IMR-90 (cell line): ENCODE measurements around the gene MERTK. TPM values are rescaled to one million over a fixed set of nuclear protein-coding genes. Genes with fewer than 3 reads are reported as not detected.

ENCODE experiments used
- ATAC-seq: fragments of 200-7000 bp; cut with Tn5 transposase; 2 replicates; pipeline ENCODE4 v1.9.1; 2020; ENCODE audit warnings: low read depth, mild to moderate bottlenecking, moderate library complexity
- BruUV-seq: library from RNA; stranded (reverse); fragments of 400-500 nt; replicated peaks from 2 replicates; lab custom pipeline; 2021; lab: Mats Ljungman, UMichigan
- CTCF ChIA-PET: fragments of 300-600 bp; formaldehyde crosslinking; extraction: SDS; loops from one replicate; lab custom pipeline; 2021; ENCODE audit warnings: antibody characterized with exemption; lab: Yijun Ruan, JAX
- POLR2A ChIA-PET: fragments of 300-600 bp; sonication (Branson Sonifier 250); formaldehyde crosslinking; loops from one replicate; lab custom pipeline; 2022; ENCODE audit warnings: antibody characterized with exemption; ENCODE audit not compliant: unreplicated experiment; lab: Charles Lee
- DNase-seq: peaks from one replicate; pipeline ENCODE4 v3.0.0; 2013
- H2AFZ ChIP-seq: replicated peaks from 2 replicates; pipeline ENCODE3; 2013; ENCODE audit warnings: low read length, mild to moderate bottlenecking; ENCODE audit not compliant: poor library complexity
- H2AK5ac ChIP-seq: 2 replicates; pipeline ENCODE4 v1.6.1; 2013; ENCODE audit warnings: low read depth, low read length, inconsistent platforms
- H2AK9ac ChIP-seq: replicated peaks from 2 replicates; pipeline ENCODE3; 2013; ENCODE audit warnings: mild to moderate bottlenecking, low read depth, low read length, moderate library complexity; ENCODE audit not compliant: poor library complexity
- H2BK120ac ChIP-seq: 2 replicates; pipeline ENCODE4 v1.6.1; 2013; ENCODE audit warnings: low read depth, low read length, inconsistent platforms
- H2BK15ac ChIP-seq: 3 replicates; pipeline ENCODE4 v1.6.1; 2013; ENCODE audit warnings: low read depth, low read length, inconsistent platforms
- H2BK20ac ChIP-seq: 2 replicates; pipeline ENCODE4 v1.6.1; 2013; ENCODE audit warnings: low read depth, mild to moderate bottlenecking, inconsistent platforms, low read length, moderate library complexity
- H2BK5ac ChIP-seq: 2 replicates; pipeline ENCODE4 v1.6.1; 2013; ENCODE audit warnings: mild to moderate bottlenecking, low read depth, low read length, inconsistent platforms; ENCODE audit not compliant: poor library complexity, severe bottlenecking
- H3K14ac ChIP-seq: replicated peaks from 2 replicates; pipeline ENCODE4 v1.6.1; 2013; ENCODE audit warnings: low read depth, low read length, inconsistent platforms
- H3K18ac ChIP-seq: 2 replicates; pipeline ENCODE4 v1.6.1; 2013; ENCODE audit warnings: low read depth, low read length, control low read depth
- H3K23ac ChIP-seq: 2 replicates; pipeline ENCODE4 v1.6.1; 2013; ENCODE audit warnings: low read depth, low read length, inconsistent platforms
- H3K27ac ChIP-seq: 2 replicates; pipeline ENCODE4 v1.5.1; 2013; ENCODE audit warnings: mild to moderate bottlenecking, control low read depth, low read length; ENCODE audit not compliant: insufficient read depth
- H3K27me3 ChIP-seq: 2 replicates; pipeline ENCODE4 v1.6.1; 2013; ENCODE audit warnings: low read length; ENCODE audit not compliant: control insufficient read depth, insufficient read depth
- H3K36me3 ChIP-seq: 2 replicates; pipeline ENCODE4 v1.6.1; 2013; ENCODE audit warnings: low read length, mixed read lengths; ENCODE audit not compliant: control insufficient read depth, insufficient read depth
- H3K4ac ChIP-seq: 2 replicates; pipeline ENCODE4 v1.6.1; 2013; ENCODE audit warnings: low read depth, low read length, inconsistent platforms
- H3K4me1 ChIP-seq: 2 replicates; pipeline ENCODE4 v1.6.1; 2013; ENCODE audit warnings: low read length, mixed read lengths; ENCODE audit not compliant: control insufficient read depth, insufficient read depth
- H3K4me2 ChIP-seq: 2 replicates; pipeline ENCODE4 v1.6.1; 2013; ENCODE audit warnings: low read depth, mild to moderate bottlenecking, control low read depth, low read length, moderate library complexity
- H3K4me3 ChIP-seq: 2 replicates; pipeline ENCODE4 v1.5.1; 2013; ENCODE audit warnings: low read depth, mild to moderate bottlenecking, control low read depth, low read length, moderate library complexity; ENCODE audit not compliant: insufficient read depth
- H3K56ac ChIP-seq: 2 replicates; pipeline ENCODE4 v1.6.1; 2013; ENCODE audit warnings: low read length, inconsistent platforms; ENCODE audit not compliant: insufficient read depth; ENCODE audit errors: extremely low read depth
- H3K79me1 ChIP-seq, 2 experiments: 2 replicates each; pipeline ENCODE4 v1.6.1; 2013; ENCODE audit warnings: low read length in 2 of 2, inconsistent platforms in 1 of 2, low read depth in 1 of 2
- H3K9ac ChIP-seq: 2 replicates; pipeline ENCODE4 v1.6.1; 2013; ENCODE audit warnings: low read depth, low read length, control low read depth
- H3K9me1 ChIP-seq: 2 replicates; pipeline ENCODE4 v1.6.1; 2013; ENCODE audit warnings: low read length, inconsistent platforms; ENCODE audit not compliant: insufficient read depth
- H3K9me3 ChIP-seq: 2 replicates; pipeline ENCODE4 v1.6.1; 2013; ENCODE audit warnings: low read length; ENCODE audit not compliant: control insufficient read depth, insufficient read depth
- H4K20me1 ChIP-seq: 2 replicates; pipeline ENCODE4 v1.6.1; 2013; ENCODE audit warnings: low read length, inconsistent platforms; ENCODE audit not compliant: insufficient read depth
- H4K5ac ChIP-seq: 2 replicates; pipeline ENCODE4 v1.6.1; 2013; ENCODE audit warnings: mild to moderate bottlenecking, low read depth, low read length, control low read depth
- H4K8ac ChIP-seq, 2 experiments: 2 replicates each; pipeline ENCODE4 v1.6.1; 2013; ENCODE audit warnings: low read depth in 2 of 2, low read length in 2 of 2, control low read depth in 1 of 2, inconsistent platforms in 1 of 2
- H4K91ac ChIP-seq: 2 replicates; pipeline ENCODE4 v1.6.1; 2013; ENCODE audit warnings: low read depth, low read length, inconsistent platforms; ENCODE audit not compliant: insufficient read depth
- BHLHE40 ChIP-seq: fragments of 150-350 bp; IDR thresholded peaks from 2 replicates; pipeline ENCODE4 v1.6.1; 2016; ENCODE audit warnings: mild to moderate bottlenecking, low read depth, low read length
- CHD1 ChIP-seq: IDR thresholded peaks from 2 replicates; pipeline ENCODE4 v1.6.1; 2012; ENCODE audit warnings: low read depth, low read length, improper control_type of control experiment
- POLR2A ChIP-seq: IDR thresholded peaks from 2 replicates; pipeline ENCODE4 v1.6.1; 2012; ENCODE audit warnings: mild to moderate bottlenecking, low read depth, low read length
- SMC3 ChIP-seq: fragments of 150-350 bp; IDR thresholded peaks from 2 replicates; pipeline ENCODE4 v1.6.1; 2016; ENCODE audit warnings: low read depth, mild to moderate bottlenecking, antibody characterized with exemption, low read length, moderate library complexity
- WGBS, 2 experiments: methylation state at CpG; one replicate each; pipeline versions ENCODE4 v1.1.5 to v1.1.7; 2013; ENCODE audit warnings: missing lambda C conversion rate in 2 of 2; ENCODE audit not compliant: insufficient read length in 1 of 2; ENCODE audit errors: extremely low coverage in 2 of 2; 5-methylcytosine and 5-hydroxymethylcytosine counted together
- dilution Hi-C: fragments of 300-500 bp; cut with HindIII; formaldehyde crosslinking; loops from one replicate; pipeline ENCODE4 v1.14.3; 2018; ENCODE audit warnings: low sequenced_read_pairs; ENCODE audit not compliant: unreplicated experiment
- in situ Hi-C: fragments of 300-500 bp; cut with MboI; formaldehyde crosslinking; loops from 3 replicates; pipeline ENCODE4 v1.14.3; 2019; ENCODE audit warnings: low sequenced_read_pairs, inconsistent platforms, mixed read lengths
- intact Hi-C: fragments of 100-400 bp; cut with micrococcal nuclease; formaldehyde crosslinking; loops from 2 replicates; pipeline ENCODE4 v1.10.0; 2022
- polyA plus RNA-seq, 3 experiments: library from polyadenylated mRNA; depleted of rRNA; stranded (reverse); fragments of >200 nt; gene quantifications; 2 replicates each; pipeline ENCODE4 v1.2.3, GENCODE V29; 2012; ENCODE audit warnings: low replicate concordance in 1 of 3
- total RNA-seq: library from RNA; depleted of rRNA; stranded (reverse); fragments of >200 nt; gene quantifications from 2 replicates; pipeline ENCODE4 v1.2.3, GENCODE V29; 2012
- TF ChIP-seq, protein P1 (sequence below): fragments of 150-350 bp; IDR thresholded peaks from 2 replicates; pipeline ENCODE4 v1.6.1; 2016; ENCODE audit warnings: low read depth, mild to moderate bottlenecking, low read length, moderate library complexity, borderline replicate concordance
- TF ChIP-seq, protein P2 (sequence below): conservative IDR thresholded peaks from 2 replicates; pipeline ENCODE4 v1.5.1; 2012; ENCODE audit warnings: mild to moderate bottlenecking, low read depth, low read length, improper control_type of control experiment

The MERTK gene
- total and polyA plus RNA-seq, 2 of the 4 experiments (the other 2 are of a cell fraction): 0.36 to 0.62 TPM

DNA sequence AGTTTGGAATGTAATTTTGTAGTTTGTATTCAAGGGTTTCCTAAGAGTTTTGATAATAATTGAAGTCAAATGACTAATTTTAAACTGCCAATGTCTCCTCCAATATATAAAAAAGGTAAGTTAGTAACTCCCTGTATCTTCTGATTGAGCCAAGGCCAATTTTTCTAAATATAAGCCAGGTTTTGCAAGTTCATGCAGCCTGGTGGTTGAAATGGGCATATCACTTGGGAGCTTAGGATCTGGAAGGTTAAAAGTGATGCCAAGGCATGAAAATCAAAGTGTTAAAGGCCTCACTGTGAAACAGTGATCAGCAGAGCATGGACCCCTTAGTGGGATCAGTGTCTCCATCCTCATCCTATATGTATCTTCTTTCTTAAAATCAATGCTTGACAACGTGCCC lies 60.5 kb downstream of the MERTK start:
- H2AFZ ChIP-seq: no peak overlapping the region
- H3K9ac ChIP-seq: no peak overlapping the region
- no peak overlapping the region for H2BK120ac ChIP-seq
- H3K27me3 ChIP-seq: peaks cover 11% of the 10 kb centered on the region
- no peak overlapping the region for H4K5ac ChIP-seq
- no peaks in the 10 kb centered on the region for H3K9me3 ChIP-seq
- H4K91ac ChIP-seq: no peak overlapping the region
- no peak overlapping the region for H2BK20ac ChIP-seq
- no peak overlapping the region for H2BK15ac ChIP-seq
- H3K27ac ChIP-seq: no peak overlapping the region
- H4K20me1 ChIP-seq: no peaks in the 10 kb centered on the region
- intact Hi-C loops (no loop called here), in situ Hi-C loops (no loop called here), dilution Hi-C loops (no loop called here)
- H2AK5ac ChIP-seq: no peak overlapping the region
- POLR2A ChIA-PET: no interaction called here
- H3K36me3 ChIP-seq: no peaks in the 10 kb centered on the region
- WGBS, 2 experiments: no CpG with 5 or more reads among the region's 1 CpG
- no peak overlapping the region for H3K4me2 ChIP-seq
- H3K4me3 ChIP-seq: no peak overlapping the region
- no peak for TF ChIP-seq SMC3
- TF ChIP-seq POLR2A: no peak
- no peak for TF ChIP-seq CHD1
- no peak for TF ChIP-seq BHLHE40
- TF ChIP-seq, protein P1, sequence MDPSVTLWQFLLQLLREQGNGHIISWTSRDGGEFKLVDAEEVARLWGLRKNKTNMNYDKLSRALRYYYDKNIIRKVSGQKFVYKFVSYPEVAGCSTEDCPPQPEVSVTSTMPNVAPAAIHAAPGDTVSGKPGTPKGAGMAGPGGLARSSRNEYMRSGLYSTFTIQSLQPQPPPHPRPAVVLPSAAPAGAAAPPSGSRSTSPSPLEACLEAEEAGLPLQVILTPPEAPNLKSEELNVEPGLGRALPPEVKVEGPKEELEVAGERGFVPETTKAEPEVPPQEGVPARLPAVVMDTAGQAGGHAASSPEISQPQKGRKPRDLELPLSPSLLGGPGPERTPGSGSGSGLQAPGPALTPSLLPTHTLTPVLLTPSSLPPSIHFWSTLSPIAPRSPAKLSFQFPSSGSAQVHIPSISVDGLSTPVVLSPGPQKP: no peak
- TF ChIP-seq, protein P2, sequence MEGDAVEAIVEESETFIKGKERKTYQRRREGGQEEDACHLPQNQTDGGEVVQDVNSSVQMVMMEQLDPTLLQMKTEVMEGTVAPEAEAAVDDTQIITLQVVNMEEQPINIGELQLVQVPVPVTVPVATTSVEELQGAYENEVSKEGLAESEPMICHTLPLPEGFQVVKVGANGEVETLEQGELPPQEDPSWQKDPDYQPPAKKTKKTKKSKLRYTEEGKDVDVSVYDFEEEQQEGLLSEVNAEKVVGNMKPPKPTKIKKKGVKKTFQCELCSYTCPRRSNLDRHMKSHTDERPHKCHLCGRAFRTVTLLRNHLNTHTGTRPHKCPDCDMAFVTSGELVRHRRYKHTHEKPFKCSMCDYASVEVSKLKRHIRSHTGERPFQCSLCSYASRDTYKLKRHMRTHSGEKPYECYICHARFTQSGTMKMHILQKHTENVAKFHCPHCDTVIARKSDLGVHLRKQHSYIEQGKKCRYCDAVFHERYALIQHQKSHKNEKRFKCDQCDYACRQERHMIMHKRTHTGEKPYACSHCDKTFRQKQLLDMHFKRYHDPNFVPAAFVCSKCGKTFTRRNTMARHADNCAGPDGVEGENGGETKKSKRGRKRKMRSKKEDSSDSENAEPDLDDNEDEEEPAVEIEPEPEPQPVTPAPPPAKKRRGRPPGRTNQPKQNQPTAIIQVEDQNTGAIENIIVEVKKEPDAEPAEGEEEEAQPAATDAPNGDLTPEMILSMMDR: 0 out of 2 replicates have a peak, but pooled peaks have one; percentile 5
- no peaks in the 10 kb centered on the region for H3K79me1 ChIP-seq
- H3K4me1 ChIP-seq: no peaks in the 10 kb centered on the region
- DNase-seq (no peak), ATAC-seq (no peak)
- CTCF ChIA-PET: no interaction called here
- no peak overlapping the region for H3K14ac ChIP-seq
- no peak overlapping the region for H2BK5ac ChIP-seq
- BruUV-seq: no TSS peak
- H2AK9ac ChIP-seq: no peak overlapping the region
- H3K56ac ChIP-seq: no peak overlapping the region
- H3K23ac ChIP-seq: no peak overlapping the region
- H3K4ac ChIP-seq: no peak overlapping the region
- H3K9me1 ChIP-seq: no peaks in the 10 kb centered on the region
- H4K8ac ChIP-seq: no peak overlapping the region
- no peak overlapping the region for H3K18ac ChIP-seq
